ENCODE data around the gene C19orf38.
A peak's percentile ranks its signal among the peaks of the same experiment; 100 is the strongest.
"Not testable (repeated sequence)": the region's sequence is repeated elsewhere in the genome, so short reads cannot be mapped to it uniquely, and the experiment has no call there.

Gene C19orf38

GRCh38 chr19:10852941-10853340 lies 4.7 kb downstream of the C19orf38 start:
- DNase-seq: no peak

GRCh38 chr19:10854350-10855089 lies 6.3 kb downstream of the C19orf38 start:
- DNase-seq: no peak

GRCh38 chr19:10855879-10856522 lies 7.8 kb downstream of the C19orf38 start:
- no peak for DNase-seq

GRCh38 chr19:10856899-10857298 lies 8.7 kb downstream of the C19orf38 start:
- DNase-seq: not testable (repeated sequence)

GRCh38 chr19:10858204-10858828 lies 10.1 kb downstream of the C19orf38 start:
- DNase-seq: no peak

- DNase-seq: no peak
Measured at GRCh38 chr19:10861103-10861651, 13.0 kb downstream of the C19orf38 start.

GRCh38 chr19:10862561-10863106 lies 14.4 kb downstream of the C19orf38 start:
- DNase-seq: no peak

GRCh38 chr19:10863107-10863717 lies 15.0 kb downstream of the C19orf38 start:
- DNase-seq: no peak

- peak; percentile 17 for DNase-seq
Measured at GRCh38 chr19:10864538-10864899, 16.3 kb downstream of the C19orf38 start.

- no peak for DNase-seq
Measured at GRCh38 chr19:10866495-10866894, 18.3 kb downstream of the C19orf38 start.

- no peak for DNase-seq
Measured at GRCh38 chr19:10868872-10869547, 20.8 kb downstream of the C19orf38 start.

GRCh38 chr19:10869872-10870311 lies 21.7 kb downstream of the C19orf38 start:
- DNase-seq: not testable (repeated sequence)

GRCh38 chr19:10870501-10870954 lies 22.3 kb downstream of the C19orf38 start:
- no peak for DNase-seq

GRCh38 chr19:10870955-10871603 lies 22.9 kb downstream of the C19orf38 start, which contains the start of gene CARM1:
Gene CARM1 (plus strand): TSS chr19:10871553. CDS start chr19:10871703, 150 bp downstream.
- DNase-seq: peak; percentile 94

GRCh38 chr19:10871711-10872545 lies 23.7 kb downstream of the C19orf38 start:
- no peak for DNase-seq

- no peak for DNase-seq
Measured at GRCh38 chr19:10872546-10873107, 24.4 kb downstream of the C19orf38 start.

GRCh38 chr19:10874024-10874423 lies 25.8 kb downstream of the C19orf38 start:
- DNase-seq: no peak

- no peak for DNase-seq
Measured at GRCh38 chr19:10876459-10877240, 28.4 kb downstream of the C19orf38 start.

GRCh38 chr19:10877608-10878007 lies 29.4 kb downstream of the C19orf38 start:
- not testable (repeated sequence) for DNase-seq
